OCI-LY7 (cell line): ENCODE measurements around the gene MAN1A2. TPM values are rescaled to one million over a fixed set of nuclear protein-coding genes. Genes with fewer than 3 reads are reported as not detected.
A peak's percentile ranks its signal among the peaks of the same experiment; 100 is the strongest.

Experiments
- BruUV-seq: library from RNA; stranded (reverse); fragments of 400-500 nt; replicated peaks from 2 replicates; lab custom pipeline; 2021; lab: Mats Ljungman, UMichigan
- CTCF ChIA-PET: fragments of 300-600 bp; sonication (Branson Sonifier 250); formaldehyde crosslinking; loops from one replicate; lab custom pipeline; 2022; ENCODE audit warnings: antibody characterized with exemption; ENCODE audit not compliant: unreplicated experiment; lab: Charles Lee
- POLR2A ChIA-PET: fragments of 300-600 bp; sonication (Branson Sonifier 250); formaldehyde crosslinking; loops from one replicate; lab custom pipeline; 2022; ENCODE audit warnings: antibody characterized with exemption; lab: Charles Lee
- DNase-seq: peaks from one replicate; pipeline ENCODE4 v3.0.0-alpha.2; 2015; ENCODE audit warnings: low spot score
- H2AFZ ChIP-seq: fragments of 200-600 bp; sonication (generic), shearing (Covaris generic); 2 replicates; pipeline ENCODE4 v1.6.1; 2014; ENCODE audit warnings: mild to moderate bottlenecking, antibody characterized with exemption, low read length, moderate library complexity
- H3K27ac ChIP-seq: fragments of 200-600 bp; sonication (generic); 2 replicates; pipeline ENCODE4 v1.5.1; 2014; ENCODE audit warnings: mixed run types, low read depth, mild to moderate bottlenecking, moderate library complexity, low read length, inconsistent platforms; ENCODE audit not compliant: poor library complexity, severe bottlenecking
- H3K36me3 ChIP-seq: fragments of 200-600 bp; sonication (generic); 2 replicates; pipeline ENCODE4 v1.6.1; 2014; ENCODE audit warnings: mild to moderate bottlenecking, antibody characterized with exemption, low read length, moderate library complexity, mixed read lengths; ENCODE audit not compliant: insufficient read depth
- H3K4me1 ChIP-seq: fragments of 200-600 bp; sonication (generic); 2 replicates; pipeline ENCODE4 v1.5.1; 2014; ENCODE audit warnings: mild to moderate bottlenecking, low read length; ENCODE audit not compliant: insufficient read depth, poor library complexity, severe bottlenecking
- H3K4me2 ChIP-seq: fragments of 200-600 bp; sonication (generic); 2 replicates; pipeline ENCODE4 v1.6.1; 2014; ENCODE audit warnings: mild to moderate bottlenecking, low read length
- H3K4me3 ChIP-seq: fragments of 200-600 bp; sonication (generic); 2 replicates; pipeline ENCODE4 v1.5.1; 2014; ENCODE audit warnings: mild to moderate bottlenecking, low read depth, low read length; ENCODE audit not compliant: poor library complexity, severe bottlenecking
- H3K79me2 ChIP-seq: fragments of 200-600 bp; sonication (generic); 2 replicates; pipeline ENCODE4 v1.6.1; 2016; ENCODE audit warnings: low read depth, mild to moderate bottlenecking, low read length, moderate library complexity, mixed read lengths; ENCODE audit not compliant: insufficient read depth
- H3K9me2 ChIP-seq: fragments of 200-600 bp; sonication (generic); 2 replicates; pipeline ENCODE4 v1.6.1; 2016; ENCODE audit warnings: mild to moderate bottlenecking, low read length, mixed read lengths; ENCODE audit not compliant: insufficient read depth
- H3K9me3 ChIP-seq: fragments of 200-600 bp; sonication (generic); 2 replicates; pipeline ENCODE4 v1.6.1; 2014; ENCODE audit warnings: mild to moderate bottlenecking, mixed run types, low read length, mixed read lengths
- H4K20me1 ChIP-seq: fragments of 200-600 bp; sonication (generic); 2 replicates; pipeline ENCODE4 v1.6.1; 2014; ENCODE audit warnings: mild to moderate bottlenecking, antibody characterized with exemption, low read length, moderate library complexity, mixed read lengths; ENCODE audit not compliant: insufficient read depth
- EZH2phosphoT487 ChIP-seq: fragments of 200-600 bp; sonication (generic); IDR thresholded peaks from 2 replicates; pipeline ENCODE4 v1.6.1; 2018; ENCODE audit warnings: low read depth, borderline replicate concordance, mild to moderate bottlenecking, mixed run types, antibody characterized with exemption, low read length, moderate library complexity, mixed read lengths
- intact Hi-C: fragments of 100-400 bp; cut with micrococcal nuclease; formaldehyde crosslinking; loops from one replicate; pipeline ENCODE4 v1.10.0; 2022; ENCODE audit not compliant: unreplicated experiment
- total RNA-seq, 2 experiments: library from RNA; depleted of rRNA in 1 of 2; stranded (reverse); fragments of >200 nt in 1 of 2; shearing (Covaris generic) in 1 of 2; gene quantifications; 2 replicates each; pipeline ENCODE4 v1.2.3, GENCODE V29; 2014 to 2022
- TF ChIP-seq, protein P1 (sequence below): fragments of 200-600 bp; sonication (generic); conservative IDR thresholded peaks from 2 replicates; pipeline ENCODE4 v1.5.1; 2014; ENCODE audit warnings: mild to moderate bottlenecking, antibody characterized with exemption, low read length, moderate library complexity, mixed read lengths

Gene MAN1A2
- total RNA-seq, 2 experiments from 2014 or later: 16.1 to 27.5 TPM

DNA sequence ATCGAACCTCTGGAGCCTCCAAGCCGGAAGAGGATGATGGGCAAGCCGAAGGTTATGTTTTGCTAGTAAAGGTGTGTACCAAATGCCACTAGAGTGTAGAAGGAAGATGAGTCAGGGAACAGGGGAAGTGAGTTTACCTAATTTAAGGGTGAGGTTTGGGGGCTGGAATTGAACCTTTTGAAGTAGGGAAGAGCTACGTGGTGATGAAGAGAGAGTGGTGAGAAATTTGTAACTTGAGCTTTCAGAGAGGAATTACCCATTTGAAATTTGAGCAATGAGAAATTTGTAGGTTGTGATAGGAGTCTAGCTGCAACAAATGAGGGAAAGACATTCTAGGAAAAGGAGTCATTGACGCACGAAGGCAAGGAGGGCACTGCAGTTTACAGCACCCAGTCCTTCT lies 168.6 kb downstream of the MAN1A2 start:
- ChIA-PET CTCF (interaction anchor here (1.0 to 4.2 kb wide), 13 partner anchors 21 to 222 kb away, joined by 3 to 32 read pairs (median 8); no protein-coding TSS in a partner anchor), POLR2A (interaction anchor here (0.9 to 4.6 kb wide), 13 partner anchors 11 to 222 kb away, joined by 3 to 38 read pairs (median 5); partner anchors contain the start of gene TENT5C)
- H3K4me1 ChIP-seq: peaks cover 35% of the 10 kb centered on the region
- intact Hi-C loops: loop anchor here (1.0 to 5.0 kb wide), 6 partner anchors 61 to 222 kb away; no protein-coding TSS in a partner anchor
- H3K27ac ChIP-seq: no peak overlapping the region
- no peaks in the 10 kb centered on the region for H3K36me3 ChIP-seq
- TF ChIP-seq, protein P1, sequence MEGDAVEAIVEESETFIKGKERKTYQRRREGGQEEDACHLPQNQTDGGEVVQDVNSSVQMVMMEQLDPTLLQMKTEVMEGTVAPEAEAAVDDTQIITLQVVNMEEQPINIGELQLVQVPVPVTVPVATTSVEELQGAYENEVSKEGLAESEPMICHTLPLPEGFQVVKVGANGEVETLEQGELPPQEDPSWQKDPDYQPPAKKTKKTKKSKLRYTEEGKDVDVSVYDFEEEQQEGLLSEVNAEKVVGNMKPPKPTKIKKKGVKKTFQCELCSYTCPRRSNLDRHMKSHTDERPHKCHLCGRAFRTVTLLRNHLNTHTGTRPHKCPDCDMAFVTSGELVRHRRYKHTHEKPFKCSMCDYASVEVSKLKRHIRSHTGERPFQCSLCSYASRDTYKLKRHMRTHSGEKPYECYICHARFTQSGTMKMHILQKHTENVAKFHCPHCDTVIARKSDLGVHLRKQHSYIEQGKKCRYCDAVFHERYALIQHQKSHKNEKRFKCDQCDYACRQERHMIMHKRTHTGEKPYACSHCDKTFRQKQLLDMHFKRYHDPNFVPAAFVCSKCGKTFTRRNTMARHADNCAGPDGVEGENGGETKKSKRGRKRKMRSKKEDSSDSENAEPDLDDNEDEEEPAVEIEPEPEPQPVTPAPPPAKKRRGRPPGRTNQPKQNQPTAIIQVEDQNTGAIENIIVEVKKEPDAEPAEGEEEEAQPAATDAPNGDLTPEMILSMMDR: no peak
- no peak for TF ChIP-seq EZH2phosphoT487
- no peaks in the 10 kb centered on the region for H4K20me1 ChIP-seq
- no peak overlapping the region for H2AFZ ChIP-seq
- DNase-seq: no peak
- no peak overlapping the region for H3K4me3 ChIP-seq
- H3K4me2 ChIP-seq: no peak overlapping the region
- no peaks in the 10 kb centered on the region for H3K9me2 ChIP-seq
- BruUV-seq: no TSS peak
- no peaks in the 10 kb centered on the region for H3K9me3 ChIP-seq
- no peaks in the 10 kb centered on the region for H3K79me2 ChIP-seq

DNA sequence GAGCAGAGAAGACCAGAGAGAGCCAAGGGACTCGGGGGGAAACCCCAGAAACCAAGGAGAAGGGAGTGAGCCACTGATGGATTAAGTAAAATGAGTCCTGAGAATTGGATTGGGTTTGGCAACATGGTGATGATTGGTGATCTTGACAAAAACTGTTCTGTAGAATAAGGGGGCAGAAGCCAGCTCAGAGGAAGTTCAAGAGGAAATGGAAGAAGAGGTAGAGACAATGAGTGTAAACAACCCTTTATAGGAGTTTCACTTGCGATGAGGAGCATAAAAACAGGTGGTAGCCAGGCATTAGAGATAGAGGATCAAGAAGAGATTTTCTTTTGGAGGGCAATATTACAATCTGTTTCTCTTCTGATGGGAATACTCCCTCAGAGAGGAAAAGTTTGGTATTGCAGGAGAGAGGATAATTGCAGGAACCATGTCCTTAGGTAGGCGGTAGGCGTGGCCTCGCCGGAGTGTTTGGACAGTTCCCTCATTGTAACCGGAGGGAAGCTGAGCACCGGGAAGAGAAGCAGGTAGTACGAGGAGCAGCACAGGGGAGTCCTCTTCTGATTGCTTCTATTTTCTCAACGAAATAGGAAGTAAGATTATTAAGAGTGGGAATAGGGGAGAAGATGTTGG lies 170.2 kb downstream of the MAN1A2 start:
- CTCF ChIA-PET: interaction anchor here (1.4 to 4.2 kb wide), 2 partner anchors 137 to 216 kb away, joined by 4 to 32 read pairs; no protein-coding TSS in a partner anchor
- POLR2A ChIA-PET: interaction anchor here (0.7 to 4.6 kb wide), 7 partner anchors 70 to 221 kb away, joined by 3 to 38 read pairs (median 4); no protein-coding TSS in a partner anchor
- Histone ChIP-seq H4K20me1 (no peaks in the 10 kb centered on the region), H3K9me3 (no peaks in the 10 kb centered on the region), H3K79me2 (no peaks in the 10 kb centered on the region), H3K9me2 (no peaks in the 10 kb centered on the region), H3K27ac (peak overlapping the region; percentile 36), H3K4me1 (peaks cover 45% of the 10 kb centered on the region), H3K4me2 (peak overlapping the region; percentile 69), H3K4me3 (peak overlapping the region; percentile 43), H3K36me3 (no peaks in the 10 kb centered on the region), H2AFZ (peak overlapping the region; percentile 58)
- no peak for TF ChIP-seq EZH2phosphoT487
- TF ChIP-seq, protein P1: no peak
- peak; percentile 72 for DNase-seq
- BruUV-seq: no TSS peak
- intact Hi-C loops: loop anchor here (2.0 to 5.0 kb wide), 2 partner anchors 59 to 120 kb away; no protein-coding TSS in a partner anchor
